GM12878 (cell line): ENCODE results near the gene MACF1. TPM values are rescaled to one million over a fixed set of nuclear protein-coding genes. Genes with fewer than 3 reads are reported as not detected.

Source experiments
- ATAC-seq: fragments of 200-7000 bp; cut with Tn5 transposase; 3 replicates; pipeline ENCODE4 v1.9.1; 2020; ENCODE audit warnings: mild to moderate bottlenecking, moderate library complexity
- BruUV-seq: library from RNA; stranded (reverse); fragments of 400-500 nt; replicated peaks from 2 replicates; lab custom pipeline; 2021; lab: Mats Ljungman, UMichigan
- CTCF ChIA-PET: fragments of 300-600 bp; sonication (Branson Sonifier 250); formaldehyde crosslinking; extraction: SDS; loops from one replicate; lab custom pipeline; 2021; ENCODE audit warnings: inconsistent platforms; lab: Yijun Ruan, JAX
- POLR2A ChIA-PET: fragments of 350-600 bp; formaldehyde crosslinking; extraction: SDS; loops from one replicate; lab custom pipeline; 2021; ENCODE audit warnings: inconsistent platforms; lab: Charles Lee
- RAD21 ChIA-PET: fragments of 300-600 bp; sonication (Branson Sonifier 250); formaldehyde crosslinking; loops from one replicate; lab custom pipeline; 2023; ENCODE audit warnings: antibody characterized with exemption; ENCODE audit not compliant: unreplicated experiment; lab: Charles Lee
- SMC1A ChIA-PET: fragments of 300-600 bp; sonication (Branson Sonifier 250); formaldehyde crosslinking; loops from one replicate; lab custom pipeline; 2023; ENCODE audit not compliant: unreplicated experiment, uncharacterized antibody; lab: Charles Lee
- DNase-seq: peaks from one replicate; pipeline ENCODE4 v3.0.0-alpha.2; 2011; ENCODE audit warnings: low read depth, low spot score
- FAIRE-seq: peaks from 3 replicates; lab custom pipeline; 2011; peaks lifted over from hg19 to GRCh38; lab: Jason Lieb, UNC
- H2AFZ ChIP-seq: 2 replicates; pipeline ENCODE4 v1.6.0; 2011; ENCODE audit warnings: low read depth, low read length, control low read depth; ENCODE audit not compliant: control insufficient read depth
- H3K27ac ChIP-seq: 2 replicates; pipeline ENCODE4 v1.5.1; 2011; ENCODE audit warnings: control low read depth; ENCODE audit not compliant: control insufficient read depth, insufficient read depth
- H3K27me3 ChIP-seq, 2 experiments: replicated peaks in 1 of 2; 2 replicates each; pipeline versions ENCODE4 v1.6.0 to v1.6.1; 2011; ENCODE audit warnings: low read length in 1 of 2; ENCODE audit not compliant: control insufficient read depth in 2 of 2, insufficient read depth in 2 of 2
- H3K36me3 ChIP-seq, 2 experiments: 2 replicates each; pipeline ENCODE4 v1.5.1; 2011; ENCODE audit warnings: low read length in 1 of 2; ENCODE audit not compliant: control insufficient read depth in 2 of 2, insufficient read depth in 2 of 2
- H3K4me1 ChIP-seq: 2 replicates; pipeline ENCODE4 v1.6.1; 2011; ENCODE audit warnings: mild to moderate bottlenecking, low read length, moderate library complexity, mixed read lengths; ENCODE audit not compliant: control insufficient read depth, insufficient read depth
- H3K4me2 ChIP-seq: 2 replicates; pipeline ENCODE4 v1.6.0; 2011; ENCODE audit warnings: control low read depth; ENCODE audit not compliant: control insufficient read depth, insufficient read depth
- H3K4me3 ChIP-seq: fragments of 200-600 bp; sonication (generic); 2 replicates; pipeline ENCODE4 v1.5.1; 2016
- H3K79me2 ChIP-seq: 2 replicates; pipeline ENCODE4 v1.6.0; 2011; ENCODE audit warnings: low read length; ENCODE audit not compliant: control insufficient read depth, insufficient read depth
- H3K9ac ChIP-seq: 2 replicates; pipeline ENCODE4 v1.8.0; 2011; ENCODE audit warnings: low read length, control low read depth, mixed read lengths; ENCODE audit not compliant: control insufficient read depth, insufficient read depth
- H3K9me3 ChIP-seq: replicated peaks from 3 replicates; pipeline ENCODE4 v1.5.1; 2011; ENCODE audit warnings: mild to moderate bottlenecking, low read length; ENCODE audit not compliant: control insufficient read depth, insufficient read depth
- H4K20me1 ChIP-seq: 2 replicates; pipeline ENCODE4 v1.6.0; 2011; ENCODE audit not compliant: control insufficient read depth, insufficient read depth
- ASH2L ChIP-seq: fragments of 300-600, 200-600 bp; sonication (generic); IDR thresholded peaks from 2 replicates; pipeline ENCODE4 v1.6.1; 2017; ENCODE audit warnings: low read depth, mild to moderate bottlenecking, borderline replicate concordance
- BACH1 ChIP-seq: fragments of 450-650 bp; IDR thresholded peaks from 2 replicates; pipeline ENCODE4 v1.6.1; 2017; ENCODE audit warnings: mild to moderate bottlenecking, borderline replicate concordance
- DPF2 ChIP-seq: fragments of 450-650 bp; IDR thresholded peaks from 2 replicates; pipeline ENCODE4 v1.6.1; 2017; ENCODE audit warnings: mild to moderate bottlenecking
- IRF4 ChIP-seq: IDR thresholded peaks from 2 replicates; pipeline ENCODE4 v1.6.1; 2011; ENCODE audit warnings: low read depth, low read length
- JUND ChIP-seq: IDR thresholded peaks from 2 replicates; pipeline ENCODE4 v1.6.1; 2012; ENCODE audit warnings: low read depth, mild to moderate bottlenecking, low read length, improper control_type of control experiment, moderate library complexity
- MTA2 ChIP-seq: fragments of 450-650 bp; IDR thresholded peaks from 2 replicates; pipeline ENCODE4 v1.6.1; 2016; ENCODE audit warnings: low read depth, mild to moderate bottlenecking, moderate library complexity
- RUNX3 ChIP-seq: IDR thresholded peaks from 2 replicates; pipeline ENCODE4 v1.6.1; 2012; ENCODE audit warnings: low read length, inconsistent platforms
- STAT3 ChIP-seq: IDR thresholded peaks from 2 replicates; pipeline ENCODE4 v1.6.1; 2011; ENCODE audit warnings: low read depth, low read length, improper control_type of control experiment
- ZNF592 ChIP-seq: fragments of 450-650 bp; IDR thresholded peaks from 2 replicates; pipeline ENCODE4 v1.6.1; 2017; ENCODE audit warnings: mild to moderate bottlenecking, moderate library complexity
- WGBS: methylation state at CpG from one replicate; pipeline ENCODE4 v1.1.6; 2016; ENCODE audit warnings: low lambda C conversion rate; ENCODE audit not compliant: insufficient replicate concordance, insufficient coverage; ENCODE audit errors: missing lambda C conversion rate; 5-methylcytosine and 5-hydroxymethylcytosine counted together
- in situ Hi-C: fragments of 300-500 bp; cut with MboI; formaldehyde crosslinking; loops from 9 replicates; pipeline ENCODE4 v1.14.3; 2018; ENCODE audit warnings: mixed read lengths
- intact Hi-C: fragments of 100-400 bp; cut with micrococcal nuclease; formaldehyde crosslinking; loops from one replicate; pipeline ENCODE4 v1.14.2; 2022; ENCODE audit not compliant: unreplicated experiment
- polyA plus RNA-seq, 11 experiments: library from polyadenylated mRNA; depleted of rRNA in 4 of 11; unstranded in 6 of 11; stranded (reverse) in 5 of 11; fragments of >200 nt; fragmentation: Nextera tagmentation in 4 of 11; fragmentation: Illumina TruSeq in 1 of 11; extraction: Ambion mirVana in 4 of 11; extraction: Trizol in 1 of 11; gene quantifications; 1 replicate in 1 of 11; 2 replicates in 10 of 11; pipeline versions ENCODE4 v1.2.1 to v1.2.3, GENCODE V29; 2011 to 2016; ENCODE audit warnings: inconsistent platforms in 2 of 11, missing spikeins in 2 of 11, low read depth in 1 of 11
- total RNA-seq, 4 experiments: library from RNA; depleted of rRNA in 3 of 4; stranded (reverse); fragments of >200 nt in 3 of 4; fragmentation: Illumina TruSeq in 1 of 4; extraction: Trizol in 1 of 4; gene quantifications; 2 replicates each; pipeline versions ENCODE4 v1.2.1 to v1.2.3, GENCODE V29; 2013 to 2021

The MACF1 gene
- total and polyA plus RNA-seq, 10 of the 15 experiments (the other 5 are each of a cell fraction or from before 2014, with no cell fraction given), result 15.5 to 201 (median 76.9) TPM

- Histone ChIP-seq H3K4me1 (no peaks in the 10 kb centered on the region), H3K4me2 (no peak overlapping the region), H3K36me3 (peaks cover 9 to 20% of the 10 kb centered on the region in 2 experiments), H3K9ac (no peak overlapping the region), H2AFZ (no peak overlapping the region), H3K27ac (no peak overlapping the region), H4K20me1 (no peaks in the 10 kb centered on the region), H3K79me2 (no peaks in the 10 kb centered on the region), H3K9me3 (no peaks in the 10 kb centered on the region), H3K27me3 (no peaks in the 10 kb centered on the region), H3K4me3 (no peak overlapping the region)
- WGBS, result 65% methylated on average over 1 of the region's 1 CpG
- intact Hi-C loops, result no loop called here
- TF ChIP-seq MTA2 (no peak), BACH1 (no peak), DPF2 (no peak), ASH2L (no peak), JUND (no peak), STAT3 (no peak), IRF4 (no peak), ZNF592 (no peak), RUNX3 (no peak)
- SMC1A ChIA-PET, result interaction anchor here (1.0 to 2.8 kb wide), 6 partner anchors 14 to 114 kb away, joined by 3 to 15 read pairs (median 5); no protein-coding TSS in a partner anchor
- no peak for FAIRE-seq
- no peak for DNase-seq
- BruUV-seq, result no TSS peak
- in situ Hi-C loops, result no loop called here
- RAD21 ChIA-PET, result interaction anchor here (1.1 kb wide), 1 partner anchor 280 kb away, joined by 3 read pairs; no protein-coding TSS in a partner anchor
- CTCF ChIA-PET, result interaction anchor here (1.3 to 1.4 kb wide), 2 partner anchors 15 to 234 kb away, joined by 3 to 4 read pairs; no protein-coding TSS in a partner anchor
- ATAC-seq, result no peak
- POLR2A ChIA-PET, result no interaction called here
Measured at GRCh38 chr1:39426346-39426745, 221.9 kb downstream of the MACF1 start.
